GDM1 (cell line): Measurements from ENCODE around the gene NGB.
"Not testable (repeated sequence)": the region's sequence is repeated elsewhere in the genome, so short reads cannot be mapped to it uniquely, and the experiment has no call there.

Experiments
- DNase-seq: peaks from one replicate; lab custom pipeline; 2025; lab: John Stamatoyannopoulos, UW

Gene NGB

GRCh38 chr14:77271113-77271710, at the start of gene NGB:
Gene NGB (minus strand): TSS chr14:77271206. CDS start chr14:77270937, 269 bp downstream.
- no peak for DNase-seq

- peak; percentile 86 for DNase-seq
Measured at GRCh38 chr14:77320238-77320935, 49.4 kb upstream of the NGB start, which contains the start of gene POMT2. Gene POMT2 (minus strand): TSS chr14:77320883. CDS start chr14:77320681, 202 bp downstream.

- DNase-seq, result no peak
Measured at GRCh38 chr14:77319422-77319821, 48.4 kb upstream of the NGB start.

GRCh38 chr14:77318756-77319155, 47.8 kb upstream of the NGB start:
- DNase-seq, result not testable (repeated sequence)

- no peak for DNase-seq
Measured at GRCh38 chr14:77318006-77318553, 47.1 kb upstream of the NGB start.

- DNase-seq, result no peak
Measured at GRCh38 chr14:77316872-77317301, 45.9 kb upstream of the NGB start.

- DNase-seq, result no peak
Measured at GRCh38 chr14:77316195-77316505, 45.1 kb upstream of the NGB start.

- DNase-seq, result no peak
Measured at GRCh38 chr14:77314539-77315457, 43.8 kb upstream of the NGB start.

- DNase-seq, result no peak
Measured at GRCh38 chr14:77314043-77314442, 43.0 kb upstream of the NGB start.

- DNase-seq, result no peak
Measured at GRCh38 chr14:77313371-77313770, 42.4 kb upstream of the NGB start.

GRCh38 chr14:77311217-77311616, 40.2 kb upstream of the NGB start:
- DNase-seq, result no peak

GRCh38 chr14:77310026-77310425, 39.0 kb upstream of the NGB start:
- DNase-seq, result no peak

GRCh38 chr14:77309131-77309530, 38.1 kb upstream of the NGB start:
- peak; percentile 41 for DNase-seq

- DNase-seq, result no peak
Measured at GRCh38 chr14:77306851-77307496, 36.0 kb upstream of the NGB start.

GRCh38 chr14:77306416-77306815, 35.4 kb upstream of the NGB start:
- no peak for DNase-seq

- no peak for DNase-seq
Measured at GRCh38 chr14:77305696-77306095, 34.7 kb upstream of the NGB start.

- no peak for DNase-seq
Measured at GRCh38 chr14:77303417-77304156, 32.6 kb upstream of the NGB start.

GRCh38 chr14:77302926-77303325, 31.9 kb upstream of the NGB start:
- no peak for DNase-seq

- peak; percentile 38 for DNase-seq
Measured at GRCh38 chr14:77301103-77301502, 30.1 kb upstream of the NGB start.

- no peak for DNase-seq
Measured at GRCh38 chr14:77299771-77300170, 28.8 kb upstream of the NGB start.

GRCh38 chr14:77296906-77297305, 25.9 kb upstream of the NGB start:
- DNase-seq, result no peak
